Endothelial cell of umbilical vein (primary cell): ENCODE measurements around the gene TRPC6. TPM values are rescaled to one million over a fixed set of nuclear protein-coding genes. Genes with fewer than 3 reads are reported as not detected.

ENCODE experiments used
- BruUV-seq: library from RNA; stranded (reverse); fragments of 400-500 nt; replicated peaks from 2 replicates; lab custom pipeline; 2021; lab: Mats Ljungman, UMichigan
- CTCF ChIA-PET: fragments of 300-600, 350-600 bp; sonication (Branson Sonifier 250); formaldehyde crosslinking; loops from one replicate; lab custom pipeline; 2021; ENCODE audit warnings: antibody characterized with exemption, inconsistent platforms; lab: Charles Lee
- POLR2A ChIA-PET: fragments of 300-600, 350-600 bp; sonication (Branson Sonifier 250); formaldehyde crosslinking; loops from one replicate; lab custom pipeline; 2021; ENCODE audit warnings: antibody characterized with exemption, inconsistent platforms; lab: Charles Lee
- DNase-seq: peaks from one replicate; pipeline ENCODE4 v3.0.0-alpha.2; 2011; ENCODE audit warnings: low read depth, low spot score
- FAIRE-seq: peaks from 2 replicates; lab custom pipeline; 2011; peaks lifted over from hg19 to GRCh38; lab: Jason Lieb, UNC
- H2AFZ ChIP-seq: 2 replicates; pipeline ENCODE4 v1.6.0; 2012; ENCODE audit warnings: low read depth, low read length, control low read depth, inconsistent platforms
- H3K27ac ChIP-seq: 2 replicates; pipeline ENCODE4 v1.5.1; 2011; ENCODE audit warnings: low read depth, mild to moderate bottlenecking, control low read depth, low read length, moderate library complexity; ENCODE audit not compliant: insufficient read depth
- H3K27me3 ChIP-seq, 2 experiments: 2 replicates each; pipeline versions ENCODE4 v1.6.0 to v1.6.1; 2011; ENCODE audit warnings: low read length in 2 of 2, mixed read lengths in 1 of 2; ENCODE audit not compliant: control insufficient read depth in 2 of 2, insufficient read depth in 2 of 2
- H3K36me3 ChIP-seq, 2 experiments: 2 replicates in 1 of 2; 3 replicates in 1 of 2; pipeline ENCODE4 v1.5.1; 2011; ENCODE audit warnings: low read length in 2 of 2, mild to moderate bottlenecking in 1 of 2, moderate library complexity in 1 of 2; ENCODE audit not compliant: control insufficient read depth in 2 of 2, insufficient read depth in 2 of 2; ENCODE audit errors: extremely low read depth in 1 of 2
- H3K4me1 ChIP-seq: 3 replicates; pipeline ENCODE4 v1.5.1; 2011; ENCODE audit warnings: mild to moderate bottlenecking, low read length; ENCODE audit not compliant: control insufficient read depth, insufficient read depth; ENCODE audit errors: extremely low read depth
- H3K4me2 ChIP-seq: 2 replicates; pipeline ENCODE4 v1.6.1; 2011; ENCODE audit warnings: low read length, control low read depth, mixed read lengths; ENCODE audit not compliant: insufficient read depth
- H3K4me3 ChIP-seq, 3 experiments: fragments of 200-600 bp in 1 of 3; sonication (generic), shearing (Covaris generic) in 1 of 3; replicated peaks in 1 of 3; 2 replicates each; pipeline ENCODE4 v1.5.1; 2011 to 2016; ENCODE audit warnings: control low read depth in 3 of 3, low read length in 3 of 3, mild to moderate bottlenecking in 2 of 3, inconsistent platforms in 1 of 3, low read depth in 1 of 3, moderate library complexity in 1 of 3; ENCODE audit not compliant: insufficient read depth in 1 of 3
- H3K79me2 ChIP-seq: 2 replicates; pipeline ENCODE4 v1.6.0; 2012; ENCODE audit warnings: low read length, inconsistent platforms; ENCODE audit not compliant: control insufficient read depth, insufficient read depth
- H3K9ac ChIP-seq: replicated peaks from 2 replicates; pipeline ENCODE3; 2011; ENCODE audit warnings: low read length, control low read depth; ENCODE audit not compliant: insufficient read depth; ENCODE audit errors: extremely low read depth
- H3K9me1 ChIP-seq: replicated peaks from 3 replicates; pipeline ENCODE4 v1.6.0; 2011; ENCODE audit warnings: mild to moderate bottlenecking, low read length; ENCODE audit not compliant: control insufficient read depth, insufficient read depth; ENCODE audit errors: extremely low read depth
- H3K9me3 ChIP-seq: replicated peaks from 2 replicates; pipeline ENCODE4 v1.5.1; 2012; ENCODE audit warnings: low read length, inconsistent platforms; ENCODE audit not compliant: control insufficient read depth, insufficient read depth
- H4K20me1 ChIP-seq: replicated peaks from 2 replicates; pipeline ENCODE3; 2011; ENCODE audit warnings: mild to moderate bottlenecking, low read length; ENCODE audit not compliant: control insufficient read depth, insufficient read depth; ENCODE audit errors: extremely low read depth
- EZH2 ChIP-seq: IDR thresholded peaks from 2 replicates; pipeline ENCODE4 v1.6.1; 2012; ENCODE audit warnings: borderline replicate concordance, low read depth, mild to moderate bottlenecking, moderate library complexity, low read length, inconsistent platforms; ENCODE audit not compliant: severe bottlenecking
- GATA2 ChIP-seq: IDR thresholded peaks from 2 replicates; pipeline ENCODE4 v1.7.0; 2011; ENCODE audit warnings: low read depth, mild to moderate bottlenecking, moderate library complexity, mixed read lengths, low read length; ENCODE audit not compliant: insufficient read length, insufficient read depth
- JUN ChIP-seq: IDR thresholded peaks from 2 replicates; pipeline ENCODE4 v1.6.1; 2011; ENCODE audit warnings: borderline replicate concordance, low read depth; ENCODE audit not compliant: insufficient read length, insufficient read depth
- POLR2AphosphoS5 ChIP-seq: IDR thresholded peaks from 2 replicates; pipeline ENCODE4 v1.6.1; 2012; ENCODE audit warnings: low read depth, mild to moderate bottlenecking, control low read depth, low read length, moderate library complexity; ENCODE audit not compliant: insufficient read depth
- dilution Hi-C: fragments of 300-500 bp; cut with MboI; formaldehyde crosslinking; loops from one replicate; pipeline ENCODE4 v1.15.0; 2019; ENCODE audit warnings: low sequenced_read_pairs; ENCODE audit not compliant: extremely low pct_ligation_motif_present
- intact Hi-C: fragments of 100-400 bp; cut with micrococcal nuclease; formaldehyde crosslinking; loops from one replicate; pipeline ENCODE4 v1.10.0; 2022
- polyA plus RNA-seq, 4 experiments: library from polyadenylated mRNA; depleted of rRNA in 3 of 4; stranded (reverse) in 3 of 4; unstranded in 1 of 4; fragments of >200 nt; gene quantifications; 2 replicates each; pipeline versions ENCODE4 v1.2.1 to v1.2.3, GENCODE V29; 2011 to 2012; ENCODE audit warnings: missing spikeins in 1 of 4
- total RNA-seq: library from RNA; stranded (reverse); gene quantifications from 2 replicates; pipeline ENCODE4 v1.2.3, GENCODE V29; 2021
- TF ChIP-seq, protein P1 (sequence below): IDR thresholded peaks from 2 replicates; pipeline ENCODE4 v1.6.1; 2011; ENCODE audit not compliant: insufficient read depth, insufficient read length

Gene TRPC6
- total and polyA plus RNA-seq, 2 donors (not counting 3 experiments of a cell fraction or from before 2014, with no cell fraction given): not detected

- H3K27me3 ChIP-seq: no peaks in the 10 kb centered on the region
- H3K4me3 ChIP-seq: no peak overlapping the region
- H3K9me1 ChIP-seq: no peaks in the 10 kb centered on the region
- intact Hi-C loops (no loop called here), dilution Hi-C loops (no loop called here)
- no peak overlapping the region for H3K9ac ChIP-seq
- H3K4me2 ChIP-seq: no peak overlapping the region
- BruUV-seq: no TSS peak
- no peaks in the 10 kb centered on the region for H3K79me2 ChIP-seq
- POLR2A ChIA-PET: no interaction called here
- CTCF ChIA-PET: no interaction called here
- no peaks in the 10 kb centered on the region for H3K9me3 ChIP-seq
- H4K20me1 ChIP-seq: no peaks in the 10 kb centered on the region
- no peaks in the 10 kb centered on the region for H3K36me3 ChIP-seq
- FAIRE-seq: no peak
- no peak for TF ChIP-seq EZH2
- TF ChIP-seq JUN: no peak
- TF ChIP-seq POLR2AphosphoS5: no peak
- no peaks in the 10 kb centered on the region for H3K4me1 ChIP-seq
- no peak for DNase-seq
- H2AFZ ChIP-seq: no peak overlapping the region
- H3K27ac ChIP-seq: no peak overlapping the region
These were observed 124.8 kb downstream of the TRPC6 start for GRCh38 chr11:101459020-101459419.

DNA sequence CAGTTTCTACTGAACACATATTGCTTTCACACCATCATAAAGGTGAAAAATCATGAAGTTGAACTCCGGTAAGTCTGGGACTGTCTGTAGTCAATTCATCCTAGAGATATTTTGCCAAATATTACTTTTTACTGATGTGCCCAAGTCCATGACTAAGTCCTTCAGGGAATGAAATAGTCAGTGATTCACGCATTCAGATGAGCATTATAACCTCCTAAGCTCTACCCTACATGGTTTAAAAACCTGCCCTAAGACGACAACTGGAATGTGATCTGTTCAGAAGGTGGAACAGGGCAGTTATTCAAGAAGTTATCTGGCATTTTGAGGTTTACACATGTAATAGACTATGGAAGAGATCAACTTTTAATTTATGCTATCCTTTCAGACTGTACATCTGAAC lies 125.6 kb downstream of the TRPC6 start:
- TF ChIP-seq POLR2AphosphoS5: no peak
- no peak for TF ChIP-seq GATA2
- TF ChIP-seq EZH2: no peak
- TF ChIP-seq, protein P1, sequence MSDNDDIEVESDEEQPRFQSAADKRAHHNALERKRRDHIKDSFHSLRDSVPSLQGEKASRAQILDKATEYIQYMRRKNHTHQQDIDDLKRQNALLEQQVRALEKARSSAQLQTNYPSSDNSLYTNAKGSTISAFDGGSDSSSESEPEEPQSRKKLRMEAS: no peak
- no peaks in the 10 kb centered on the region for H3K4me1 ChIP-seq
- CTCF ChIA-PET: interaction anchor here (1.1 kb wide), 1 partner anchor 550 kb away, joined by 4 read pairs; no protein-coding TSS in a partner anchor
- H3K9me3 ChIP-seq: no peaks in the 10 kb centered on the region
- POLR2A ChIA-PET: no interaction called here
- intact Hi-C loops (no loop called here), dilution Hi-C loops (no loop called here)
- no peaks in the 10 kb centered on the region for H3K79me2 ChIP-seq
- H3K27ac ChIP-seq: no peak overlapping the region
- DNase-seq (no peak), FAIRE-seq (no peak)
- H4K20me1 ChIP-seq: no peaks in the 10 kb centered on the region
- H3K36me3 ChIP-seq: no peaks in the 10 kb centered on the region
- H3K27me3 ChIP-seq: no peaks in the 10 kb centered on the region
- H2AFZ ChIP-seq: no peak overlapping the region
- H3K9me1 ChIP-seq: no peaks in the 10 kb centered on the region
- H3K4me2 ChIP-seq: no peak overlapping the region
- H3K9ac ChIP-seq: no peak overlapping the region
- H3K4me3 ChIP-seq: no peak overlapping the region
- BruUV-seq: no TSS peak
